Measurements from ENCODE around the gene ST6GALNAC2.

The ST6GALNAC2 gene

DNA sequence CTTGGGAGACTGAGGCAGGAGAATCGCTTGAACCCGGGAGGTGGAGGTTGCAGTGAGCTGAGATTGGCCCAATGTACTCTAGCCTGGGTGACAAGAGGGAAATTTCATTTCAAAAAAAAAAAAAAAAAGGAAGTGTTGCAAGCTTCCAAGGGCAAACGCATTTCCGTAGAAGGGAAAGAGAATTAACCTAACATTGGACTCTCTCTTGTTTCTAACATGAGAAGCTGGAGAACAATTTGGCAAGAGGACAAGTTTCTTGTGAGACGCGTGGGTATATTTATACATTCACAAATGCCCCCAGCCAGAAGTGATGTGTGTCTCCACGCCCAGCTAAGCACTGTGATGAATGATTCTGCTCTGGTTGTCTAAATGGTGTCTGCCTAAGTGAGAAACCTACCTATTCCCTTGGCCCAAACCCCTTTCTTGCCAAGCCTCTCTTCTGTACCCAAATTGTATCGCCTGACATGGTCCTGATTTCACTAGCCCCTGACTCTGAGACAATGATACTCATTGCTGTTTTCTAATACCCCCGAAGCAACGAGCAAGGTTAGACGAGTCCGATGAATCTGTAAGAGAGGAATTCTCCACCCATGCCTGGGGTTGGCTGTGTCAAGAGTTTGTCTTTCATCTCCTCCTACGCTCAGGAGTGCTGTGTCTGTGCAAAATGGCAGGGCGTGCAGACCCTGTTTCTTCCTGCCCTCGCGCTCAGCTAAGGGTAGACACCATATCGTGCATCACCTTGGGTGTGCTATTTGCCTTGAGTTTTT, 14.2 kb upstream of the ST6GALNAC2 start:
- DNase-seq, result no peak

DNA sequence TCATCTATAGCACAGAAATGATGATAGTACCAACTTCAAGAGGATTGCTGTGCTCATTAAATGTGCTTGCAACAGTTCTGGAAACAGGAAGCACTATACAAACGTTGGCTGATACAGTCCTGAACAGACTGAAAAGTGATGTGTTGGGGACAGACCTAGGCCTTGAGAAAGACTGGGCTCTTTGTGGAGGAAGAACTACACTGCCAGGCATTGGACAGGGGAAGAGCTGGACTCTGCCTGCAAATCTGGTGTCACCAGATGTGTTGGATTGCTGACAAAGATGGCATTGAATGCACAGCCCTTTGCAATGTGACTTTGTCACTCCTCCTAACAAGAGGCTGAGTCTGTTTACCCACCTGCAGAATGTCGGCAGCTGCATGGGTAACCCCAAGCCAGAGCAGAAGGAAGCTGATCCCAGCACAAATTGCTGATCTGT, 12.4 kb upstream of the ST6GALNAC2 start:
- no peak for DNase-seq

DNA sequence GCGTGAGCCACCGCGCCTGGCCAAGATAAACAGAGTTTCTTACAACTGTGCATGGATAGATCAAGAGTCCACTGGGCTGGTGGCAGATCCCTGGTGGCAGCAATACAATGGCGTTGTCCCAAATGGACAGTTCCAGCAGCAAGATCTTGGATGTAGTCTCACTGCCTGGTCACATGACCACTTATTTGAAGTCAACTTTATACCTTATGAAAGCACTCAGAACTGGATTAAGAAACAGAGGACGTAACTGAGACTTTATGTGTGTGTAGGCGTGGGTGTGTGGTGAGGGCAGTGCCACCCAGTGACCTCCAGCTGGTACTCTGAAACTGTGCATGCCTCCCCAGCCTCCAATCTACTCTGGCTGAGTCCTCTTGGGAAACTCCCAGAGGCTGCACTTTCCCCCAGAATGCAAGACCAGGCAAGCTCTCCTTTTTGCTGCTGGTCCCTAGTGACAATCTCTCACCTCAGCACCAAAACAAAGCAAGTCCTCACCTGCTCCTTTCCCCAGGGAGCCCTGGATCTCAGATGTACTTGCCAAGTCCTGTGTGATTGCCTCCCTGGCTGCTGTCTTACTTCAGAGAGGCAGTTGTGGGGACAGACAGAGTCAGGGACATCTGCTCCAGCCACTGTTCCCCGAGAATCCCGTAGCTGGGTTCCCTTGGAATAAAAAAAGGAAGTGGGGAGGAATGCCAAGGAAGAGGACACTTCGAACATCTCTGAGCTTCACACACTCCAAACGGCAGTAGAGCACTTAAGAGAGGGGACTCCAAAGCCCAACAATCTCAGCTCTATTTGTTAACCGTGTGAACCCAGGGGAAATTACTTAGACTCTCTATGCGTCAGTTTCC, 11.7 kb upstream of the ST6GALNAC2 start:
- DNase-seq, result no peak

DNA sequence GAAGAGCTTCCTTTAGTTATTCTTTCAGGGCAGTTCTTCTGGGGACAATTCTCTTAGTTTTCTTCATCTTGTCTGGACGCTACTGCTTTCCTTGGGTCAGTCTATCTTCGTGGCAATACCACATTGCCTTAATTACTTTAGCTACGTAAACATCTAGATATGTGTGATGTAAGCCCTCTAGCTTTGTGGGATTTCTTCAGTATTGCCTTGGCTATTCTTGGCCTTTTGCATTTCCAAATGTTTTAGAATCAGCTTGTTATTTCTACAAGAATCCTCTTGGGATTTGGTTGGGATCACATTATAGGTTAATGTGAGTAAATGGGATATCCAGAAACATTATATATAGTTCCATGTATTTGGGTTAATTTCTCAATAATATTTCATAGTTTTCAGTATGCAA, 9.0 kb upstream of the ST6GALNAC2 start:
- no peak for DNase-seq

DNA sequence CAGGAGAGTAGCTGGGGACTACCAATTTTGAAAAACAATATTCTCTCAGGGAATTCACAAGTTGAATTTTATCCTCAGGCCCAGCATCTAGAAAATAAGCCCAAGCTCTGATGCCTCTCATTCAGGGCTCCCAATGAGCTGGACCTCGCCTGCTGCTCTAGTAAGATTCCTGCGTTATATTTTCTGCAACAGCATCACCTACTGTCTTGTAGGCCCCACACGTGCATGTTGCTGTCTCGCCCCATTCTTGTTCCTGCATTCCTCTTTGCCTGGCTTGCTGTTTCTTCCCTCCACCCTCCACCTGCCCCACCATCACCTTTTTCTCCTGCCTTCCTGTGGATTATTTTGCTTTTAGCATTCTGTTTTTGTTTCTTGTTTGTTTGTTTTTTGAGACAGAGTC, 8.3 kb upstream of the ST6GALNAC2 start:
- no peak for DNase-seq

DNA sequence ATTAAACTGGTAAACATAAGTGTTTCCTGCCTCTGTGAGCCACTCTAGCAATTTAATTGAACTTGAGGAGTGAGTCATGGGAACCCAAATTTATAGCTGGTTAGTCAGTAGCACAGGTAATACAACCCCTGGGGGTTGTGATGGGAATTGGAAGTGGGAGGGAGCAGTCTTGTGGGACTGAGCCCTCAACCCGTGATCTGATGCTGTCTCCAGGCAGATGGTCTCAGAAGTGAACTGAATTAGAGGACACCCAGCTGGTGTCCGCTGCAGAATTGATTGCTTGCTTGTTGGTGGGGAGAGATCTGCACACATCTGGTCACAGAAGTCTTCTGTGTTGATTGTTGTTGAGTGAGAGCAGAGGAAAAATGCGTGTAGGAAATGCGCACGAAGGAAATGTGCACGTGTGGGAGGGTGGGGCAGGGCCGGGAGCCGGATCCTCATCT, 7.7 kb upstream of the ST6GALNAC2 start:
- no peak for DNase-seq

DNA sequence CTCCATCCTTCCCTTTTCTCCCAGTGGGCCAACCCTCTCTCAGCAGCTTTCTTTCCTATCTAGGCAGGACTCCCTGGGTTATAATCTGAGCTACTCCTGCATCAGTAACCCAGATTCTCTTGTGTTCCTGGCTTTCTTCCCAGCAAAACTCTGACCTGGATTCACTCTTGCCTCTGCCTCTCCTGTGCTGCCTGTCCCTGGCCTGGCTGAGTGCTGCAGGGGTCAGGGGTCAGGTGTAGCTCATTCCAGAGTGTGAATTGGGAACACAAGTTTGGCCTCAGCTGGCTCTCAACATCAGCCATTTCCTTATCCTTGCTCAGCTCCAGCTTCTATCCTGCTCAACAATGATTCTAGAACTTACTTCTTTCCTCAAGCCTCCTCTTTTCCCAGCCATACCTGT, 2.5 kb upstream of the ST6GALNAC2 start:
- no peak for DNase-seq

DNA sequence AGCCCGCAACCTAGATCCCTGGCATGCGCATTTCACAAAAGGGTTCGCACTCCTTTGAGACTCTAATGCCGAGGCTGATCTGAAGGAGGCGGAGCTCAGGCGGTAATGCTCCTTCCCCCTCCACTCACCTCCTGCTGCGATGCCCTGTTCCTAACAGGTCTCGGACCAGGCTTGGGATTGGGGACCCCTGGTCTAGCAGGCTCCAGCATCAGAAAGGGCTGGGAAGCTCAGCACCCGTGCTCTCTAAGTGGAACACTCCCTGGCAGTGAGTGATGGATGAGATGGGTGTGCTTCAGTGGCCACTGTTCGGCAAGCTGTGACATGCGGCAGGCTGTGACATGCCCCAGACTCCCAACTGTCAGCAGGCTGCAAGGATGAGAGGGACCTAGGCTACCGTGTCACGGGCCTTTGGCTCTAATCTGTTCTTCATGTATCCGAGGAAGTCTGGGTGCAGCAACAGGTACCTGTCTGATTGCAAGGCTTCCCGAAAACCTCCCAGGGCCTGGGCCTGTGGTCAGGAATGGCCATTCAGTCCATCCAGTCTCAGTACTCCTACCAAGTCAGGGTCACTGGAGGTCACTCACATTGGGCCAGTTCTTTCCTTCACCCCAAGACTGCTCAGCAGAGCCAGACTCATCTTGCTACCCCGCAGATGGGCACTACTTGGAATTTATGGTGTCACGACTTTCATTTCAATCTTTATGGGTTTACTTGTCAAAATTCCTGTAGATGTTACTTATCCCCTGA, 1.3 kb upstream of the ST6GALNAC2 start:
- DNase-seq, result no peak

DNA sequence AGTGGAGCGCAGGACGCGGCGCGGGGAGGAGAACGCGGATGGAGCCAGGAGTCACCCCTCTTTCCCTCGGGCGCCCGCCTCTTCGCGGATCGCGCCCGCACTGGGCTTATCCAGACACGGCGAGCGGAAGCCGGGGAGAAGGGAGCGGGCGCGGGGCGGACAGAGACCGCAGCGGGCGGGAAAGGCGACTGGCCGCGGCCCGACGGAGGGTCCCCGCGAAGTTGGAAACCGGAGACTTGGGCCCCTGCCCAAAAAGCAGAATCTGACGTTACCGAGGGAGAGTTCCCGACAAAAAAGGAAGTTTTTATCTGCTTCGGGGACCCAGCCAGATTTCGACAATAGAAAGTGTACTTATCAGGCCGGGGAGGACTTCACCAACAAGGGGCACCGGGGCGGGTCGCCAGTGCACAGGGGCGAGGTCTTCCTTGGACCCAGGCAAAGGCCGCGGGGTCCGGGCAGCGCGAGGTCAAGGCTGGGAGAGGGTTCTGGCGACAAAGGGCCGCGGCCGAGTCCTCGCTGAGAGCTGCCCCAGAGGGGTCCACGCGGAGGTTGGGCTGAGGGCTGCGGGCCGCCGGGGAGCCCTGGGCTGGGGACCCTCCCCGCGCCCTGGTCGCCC, 519 bp downstream of the ST6GALNAC2 start:
- no peak for DNase-seq

DNA sequence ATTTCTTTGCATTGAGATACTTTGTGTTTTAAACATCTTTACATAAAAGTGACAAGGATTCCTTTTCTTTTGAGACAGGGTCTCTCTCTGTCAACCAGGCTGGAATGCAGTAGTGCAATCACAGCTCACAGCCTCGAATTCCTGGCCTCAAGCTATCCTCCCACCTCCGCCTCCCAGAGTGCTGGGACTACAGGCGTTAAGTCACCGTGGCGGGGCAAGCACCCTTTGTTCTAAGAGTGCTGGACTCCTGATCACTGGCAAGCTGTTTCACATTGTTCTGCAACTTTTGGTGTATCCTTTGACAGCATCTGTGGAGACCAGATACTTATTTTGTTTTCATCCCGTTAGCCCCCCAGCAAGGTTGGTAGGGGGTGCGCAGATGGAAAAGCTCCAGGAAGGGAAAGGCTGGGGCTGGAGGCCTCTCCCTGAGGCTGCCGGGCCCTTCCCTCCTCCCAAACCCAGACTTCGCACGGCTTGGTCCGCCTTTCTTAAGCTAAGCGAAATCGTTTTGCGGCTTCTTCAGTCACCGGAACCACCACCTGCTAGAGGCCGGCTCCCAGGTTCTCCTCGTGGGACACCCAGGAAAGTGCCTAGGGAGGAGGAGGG, 1.1 kb downstream of the ST6GALNAC2 start:
- no peak for DNase-seq

DNA sequence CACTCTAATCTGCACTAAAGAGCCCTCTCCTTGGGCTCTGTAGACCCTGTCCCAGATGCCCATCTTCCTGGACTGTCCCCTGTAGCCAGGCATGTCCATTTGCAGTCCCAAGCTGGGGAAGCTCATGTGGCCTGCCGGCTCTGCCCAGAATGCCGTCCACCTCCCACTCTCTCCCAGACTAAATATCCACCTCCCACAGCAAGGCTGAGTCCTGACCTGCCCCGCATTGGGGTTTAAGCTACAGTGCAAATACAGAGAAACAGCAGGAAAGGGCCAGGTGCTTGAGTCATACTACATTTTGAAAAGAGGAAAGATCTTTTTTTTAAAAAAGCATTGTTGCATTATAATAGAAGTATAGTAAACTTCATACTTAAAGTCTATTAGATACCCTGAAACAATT, 3.0 kb downstream of the ST6GALNAC2 start:
- no peak for DNase-seq

DNA sequence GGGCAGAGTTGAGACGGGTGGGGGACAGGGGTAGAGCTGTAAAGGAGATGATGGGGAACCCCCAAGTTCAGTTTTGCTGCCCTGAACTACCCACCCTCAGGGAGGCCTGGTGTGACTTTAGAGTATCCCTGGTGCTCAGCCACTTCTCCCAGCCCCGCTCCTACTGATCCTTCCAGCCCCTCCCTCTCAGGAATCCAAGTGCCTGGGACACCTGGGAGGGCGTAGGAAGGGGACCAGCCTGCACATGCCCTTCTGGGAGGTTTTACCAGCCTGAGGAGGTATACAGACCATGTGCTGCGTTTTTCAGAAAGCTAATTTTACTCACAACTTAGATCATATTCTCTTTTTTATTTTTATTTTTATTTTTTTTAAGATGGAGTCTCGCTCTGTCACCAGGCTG, 4.1 kb downstream of the ST6GALNAC2 start:
- no peak for DNase-seq

DNA sequence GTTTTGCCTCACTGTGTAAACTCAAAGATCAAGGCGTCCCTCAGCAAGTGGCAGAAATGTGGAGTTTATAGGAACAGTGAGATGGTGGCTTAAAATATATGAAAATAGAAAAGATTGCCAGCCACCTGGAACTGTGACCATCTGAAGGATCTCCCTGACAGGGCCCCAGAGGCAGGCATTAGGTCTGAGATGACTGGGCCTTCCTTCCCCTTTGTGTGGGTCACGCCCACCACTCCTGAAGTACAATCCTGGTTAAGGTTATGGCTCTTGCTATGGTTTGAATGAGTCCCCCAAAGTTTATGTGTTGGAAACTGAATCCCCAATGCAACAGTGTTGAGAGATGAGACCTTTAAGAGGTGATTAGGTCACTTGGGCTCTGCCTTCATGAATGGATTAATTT, 6.4 kb downstream of the ST6GALNAC2 start:
- DNase-seq, result no peak

DNA sequence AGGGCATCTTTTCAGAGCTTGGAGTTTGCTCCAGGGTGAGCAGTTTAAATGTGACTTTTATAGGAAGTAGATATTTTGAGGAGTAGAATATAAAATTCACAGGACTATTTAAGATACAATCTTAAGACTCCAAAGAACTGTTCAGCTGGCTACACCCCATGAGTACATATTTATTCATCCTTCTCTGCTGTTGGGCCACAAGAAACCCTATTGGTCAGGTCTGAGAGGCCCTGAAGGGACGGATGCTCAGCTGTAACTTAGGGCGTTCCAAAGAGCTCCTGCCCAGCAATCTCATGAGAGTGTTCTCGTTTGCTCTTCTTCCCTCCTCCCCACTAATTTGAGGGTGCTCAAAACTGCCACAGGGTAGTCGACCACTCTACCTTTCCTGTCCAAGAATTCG, 7.3 kb downstream of the ST6GALNAC2 start:
- no peak for DNase-seq

DNA sequence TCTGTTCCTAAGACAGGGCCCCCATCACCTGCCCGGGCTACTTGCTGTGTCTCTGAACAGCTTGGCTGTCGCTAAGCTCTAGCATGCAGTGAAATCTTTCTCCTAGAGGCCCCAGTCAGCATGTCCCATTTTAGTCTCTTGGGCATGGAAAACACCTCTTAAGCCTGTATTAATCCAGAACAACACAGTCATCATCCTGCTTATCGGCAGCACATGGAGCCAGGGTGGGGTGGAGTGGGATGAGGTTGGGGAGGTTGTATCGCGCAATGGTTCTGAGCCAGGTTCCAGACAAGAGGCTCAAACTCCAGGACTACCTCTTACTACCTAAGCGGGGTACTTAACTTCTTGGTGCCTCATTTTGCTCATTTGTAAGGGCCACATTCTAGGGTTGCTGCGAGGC, 7.8 kb downstream of the ST6GALNAC2 start:
- no peak for DNase-seq

DNA sequence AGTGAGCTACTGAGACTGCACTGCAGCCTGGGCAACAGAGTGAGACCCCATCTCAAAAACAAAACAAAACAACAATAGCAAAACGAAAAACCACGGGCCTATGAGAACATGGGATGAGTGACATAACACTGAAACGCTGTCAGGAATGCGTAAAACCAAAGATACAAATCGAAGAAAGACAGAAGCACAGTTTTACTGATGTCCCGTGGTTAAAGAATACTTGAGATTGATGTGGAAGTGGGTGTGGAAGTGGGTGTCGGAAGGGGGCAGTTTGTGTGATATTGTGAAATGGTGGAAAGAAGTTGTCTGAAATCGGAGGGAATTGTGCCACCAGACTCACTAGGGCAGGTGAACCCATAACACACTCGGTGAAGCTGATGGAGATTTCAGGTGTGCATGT, 9.5 kb downstream of the ST6GALNAC2 start:
- no peak for DNase-seq

DNA sequence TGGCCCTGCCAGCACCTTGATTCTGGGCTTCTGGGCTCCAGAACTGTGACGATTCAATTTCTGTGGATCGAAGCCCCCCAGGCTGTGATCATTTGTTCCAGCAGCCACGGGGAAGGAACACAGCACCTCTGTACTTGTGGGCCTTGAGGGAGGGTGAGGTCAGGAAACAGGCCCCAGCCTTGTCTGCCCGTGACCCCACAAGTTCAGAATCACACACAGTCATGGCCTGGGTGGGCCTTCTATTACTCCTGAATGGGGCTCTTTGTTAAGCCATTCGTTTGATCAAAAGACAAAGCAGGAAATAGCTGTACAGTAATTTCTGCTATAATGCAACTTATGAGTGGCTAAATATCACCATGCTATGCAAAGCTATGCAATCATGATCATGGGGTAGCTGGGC, 10.1 kb downstream of the ST6GALNAC2 start:
- DNase-seq, result no peak

DNA sequence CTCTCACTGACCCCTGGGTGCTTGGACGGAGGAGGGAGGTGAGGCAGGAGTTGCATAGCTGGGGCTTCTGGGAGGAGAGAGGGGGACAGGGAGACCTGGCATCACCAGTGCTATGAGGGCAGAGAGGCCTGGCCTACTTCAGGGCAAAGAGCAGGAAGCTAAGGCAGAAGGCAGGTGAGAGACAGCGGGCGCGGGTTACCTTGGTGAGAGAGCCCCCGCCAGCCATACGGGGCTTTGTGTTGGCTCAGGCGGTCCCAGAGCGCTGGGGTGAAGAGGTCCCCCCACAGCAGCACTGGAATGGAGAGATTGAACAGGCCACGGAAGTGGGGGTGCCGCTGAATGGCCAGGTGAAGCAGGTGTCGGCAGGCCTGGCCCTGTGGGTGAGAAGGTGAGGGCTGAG, 11.5 kb downstream of the ST6GALNAC2 start:
- DNase-seq, result no peak

DNA sequence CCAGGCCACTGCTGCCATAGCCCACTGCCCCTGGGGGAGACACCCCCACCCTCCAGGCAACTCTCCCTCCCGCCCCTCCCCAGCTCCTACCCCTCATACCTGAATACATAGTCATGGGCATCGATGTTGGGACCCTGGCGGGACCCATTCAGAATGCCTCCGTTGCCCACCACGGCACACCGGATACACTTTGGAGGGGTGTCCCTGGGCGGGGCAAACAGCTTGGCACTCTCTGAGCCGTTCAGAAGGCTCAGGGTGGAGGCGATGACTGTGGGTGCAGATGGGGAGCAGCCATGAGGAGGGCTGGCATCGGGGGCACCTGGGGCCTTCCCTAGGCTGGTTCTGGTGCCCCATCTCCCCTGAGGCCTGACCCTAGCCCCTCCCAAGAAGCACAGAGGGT, 12.6 kb downstream of the ST6GALNAC2 start:
- no peak for DNase-seq

DNA sequence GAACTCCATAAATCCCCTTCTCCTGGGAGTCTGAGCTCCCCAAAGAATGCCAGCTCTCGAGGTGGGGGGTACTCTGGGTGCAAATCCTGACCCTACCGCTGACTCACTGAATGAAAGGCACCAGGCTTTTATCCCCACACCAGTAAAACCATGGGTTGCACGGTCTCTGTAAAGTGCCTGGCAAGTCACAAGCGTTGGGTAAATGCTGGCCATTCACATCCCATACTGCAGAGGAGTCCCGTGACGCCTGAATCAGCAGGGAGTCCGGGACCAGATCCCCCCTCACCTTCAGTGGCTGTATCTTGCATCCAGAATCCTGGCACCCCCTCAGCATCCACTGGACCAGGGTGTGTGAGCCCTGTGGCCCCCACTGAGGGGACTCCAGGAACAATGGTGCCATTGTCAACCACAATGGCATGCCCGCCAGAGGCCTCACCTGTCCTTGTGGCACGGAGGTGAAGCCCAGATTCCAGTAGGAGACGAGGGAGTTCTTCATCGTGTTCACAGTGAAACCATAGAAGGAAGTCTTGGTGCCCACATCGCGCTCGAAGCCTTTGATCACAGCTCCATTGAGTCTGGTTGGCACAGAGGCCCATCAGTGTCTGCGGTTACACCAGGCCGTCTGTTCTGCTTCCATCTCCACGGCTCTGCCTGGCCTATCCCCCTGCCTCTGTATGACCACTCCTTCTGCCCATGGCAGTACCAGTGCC, 13.3 kb downstream of the ST6GALNAC2 start:
- no peak for DNase-seq

DNA sequence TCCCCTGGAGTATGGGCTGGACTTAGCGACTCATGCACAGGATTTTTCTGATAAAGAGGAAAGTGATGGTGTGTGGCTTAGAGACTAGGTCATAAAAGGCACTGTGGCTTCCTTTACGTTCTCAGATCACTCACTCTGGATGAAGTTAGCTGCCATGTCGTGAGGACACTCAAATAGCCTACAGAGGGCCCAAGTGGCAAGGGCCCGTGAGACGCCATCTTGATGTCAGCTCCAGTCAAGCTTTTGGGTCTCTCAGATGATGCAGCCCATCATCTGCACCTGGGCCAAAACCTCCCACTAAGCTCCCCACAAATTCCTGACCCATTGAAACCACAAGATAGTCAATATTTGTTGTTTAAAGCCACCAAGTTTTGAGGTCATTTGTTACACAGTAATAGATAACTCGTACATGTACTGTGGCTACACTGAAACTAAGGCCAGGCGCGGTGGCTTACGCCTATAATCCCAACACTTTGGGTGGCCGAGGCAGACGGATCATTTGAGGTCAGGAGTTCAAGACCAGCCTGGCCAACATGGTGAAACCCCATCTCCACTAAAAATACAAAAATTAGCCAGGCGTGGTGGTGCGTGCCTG, 14.7 kb downstream of the ST6GALNAC2 start:
- no peak for DNase-seq

Data from T-helper 9 cell (primary cell).